ENCODE measurements around the gene FAM149A. TPM values are rescaled to one million over a fixed set of nuclear protein-coding genes. Genes with fewer than 3 reads are reported as not detected.
A peak's percentile ranks its signal among the peaks of the same experiment; 100 is the strongest.

The FAM149A gene
- total RNA-seq, 1 donor from 2014 or later = 0.33 TPM

GRCh38 chr4:186144946-186145569, 40.6 kb downstream of the FAM149A start:
- no peaks in the 10 kb centered on the region for H3K36me3 Mint-ChIP-seq (ENCODE audit: low read depth, unreplicated experiment)
- peak overlapping the region; percentile 89 for H3K4me3 Mint-ChIP-seq (ENCODE audit: unreplicated experiment)
- H3K27me3 Mint-ChIP-seq (ENCODE audit: unreplicated experiment) = peaks cover 9% of the 10 kb centered on the region
- no peak overlapping the region for H3K27ac Mint-ChIP-seq (ENCODE audit: unreplicated experiment)
- no peaks in the 10 kb centered on the region for H3K9me3 Mint-ChIP-seq (ENCODE audit: unreplicated experiment)
- TF ChIP-seq CTCF (IDR thresholded peaks at IDR 0.05; ENCODE audit: unreplicated experiment) = no peak
- peaks cover 5% of the 10 kb centered on the region for H3K4me1 Mint-ChIP-seq (ENCODE audit: unreplicated experiment)
- DNase-seq (ENCODE audit: low spot score) = peak; percentile 60

- DNase-seq (ENCODE audit: low spot score) = no peak
- peaks cover 5% of the 10 kb centered on the region for H3K4me1 Mint-ChIP-seq (ENCODE audit: unreplicated experiment)
- no peak overlapping the region for H3K4me3 Mint-ChIP-seq (ENCODE audit: unreplicated experiment)
- no peaks in the 10 kb centered on the region for H3K36me3 Mint-ChIP-seq (ENCODE audit: low read depth, unreplicated experiment)
- no peak for TF ChIP-seq CTCF (IDR thresholded peaks at IDR 0.05; ENCODE audit: unreplicated experiment)
- H3K9me3 Mint-ChIP-seq (ENCODE audit: unreplicated experiment) = no peaks in the 10 kb centered on the region
- no peak overlapping the region for H3K27ac Mint-ChIP-seq (ENCODE audit: unreplicated experiment)
- peaks cover 9% of the 10 kb centered on the region for H3K27me3 Mint-ChIP-seq (ENCODE audit: unreplicated experiment)
Measured at GRCh38 chr4:186146458-186146857, 42.0 kb downstream of the FAM149A start.

- Mint-ChIP-seq H3K27me3 (ENCODE audit: unreplicated experiment) (peaks cover 9% of the 10 kb centered on the region), H3K4me3 (ENCODE audit: unreplicated experiment) (no peak overlapping the region), H3K27ac (ENCODE audit: unreplicated experiment) (no peak overlapping the region), H3K36me3 (ENCODE audit: low read depth, unreplicated experiment) (no peaks in the 10 kb centered on the region), H3K4me1 (ENCODE audit: unreplicated experiment) (peaks cover 5% of the 10 kb centered on the region), H3K9me3 (ENCODE audit: unreplicated experiment) (no peaks in the 10 kb centered on the region)
- TF ChIP-seq CTCF (IDR thresholded peaks at IDR 0.05; ENCODE audit: unreplicated experiment) = no peak
- no peak for DNase-seq (ENCODE audit: low spot score)
Measured at GRCh38 chr4:186148336-186148975, 44.0 kb downstream of the FAM149A start.

- Mint-ChIP-seq H3K36me3 (ENCODE audit: low read depth, unreplicated experiment) (no peaks in the 10 kb centered on the region), H3K27me3 (ENCODE audit: unreplicated experiment) (peaks cover 3% of the 10 kb centered on the region), H3K9me3 (ENCODE audit: unreplicated experiment) (no peaks in the 10 kb centered on the region), H3K27ac (ENCODE audit: unreplicated experiment) (no peak overlapping the region), H3K4me3 (ENCODE audit: unreplicated experiment) (no peak overlapping the region), H3K4me1 (ENCODE audit: unreplicated experiment) (peaks cover 5% of the 10 kb centered on the region)
- DNase-seq (ENCODE audit: low spot score) = peak; percentile 62
- peak; percentile 84 for TF ChIP-seq CTCF (IDR thresholded peaks at IDR 0.05; ENCODE audit: unreplicated experiment)
Measured at GRCh38 chr4:186149872-186150271, 45.4 kb downstream of the FAM149A start.

GRCh38 chr4:186150926-186151325, 46.4 kb downstream of the FAM149A start:
- no peak overlapping the region for H3K27ac Mint-ChIP-seq (ENCODE audit: unreplicated experiment)
- DNase-seq (ENCODE audit: low spot score) = no peak
- peaks cover 1% of the 10 kb centered on the region for H3K27me3 Mint-ChIP-seq (ENCODE audit: unreplicated experiment)
- no peaks in the 10 kb centered on the region for H3K36me3 Mint-ChIP-seq (ENCODE audit: low read depth, unreplicated experiment)
- H3K9me3 Mint-ChIP-seq (ENCODE audit: unreplicated experiment) = no peaks in the 10 kb centered on the region
- no peak for TF ChIP-seq CTCF (IDR thresholded peaks at IDR 0.05; ENCODE audit: unreplicated experiment)
- peaks cover under 1% of the 10 kb centered on the region for H3K4me1 Mint-ChIP-seq (ENCODE audit: unreplicated experiment)
- no peak overlapping the region for H3K4me3 Mint-ChIP-seq (ENCODE audit: unreplicated experiment)

All from endothelial cell (in vitro differentiated cells).